ENCODE data around the gene ACTR10.

ACTR10 gene

DNA sequence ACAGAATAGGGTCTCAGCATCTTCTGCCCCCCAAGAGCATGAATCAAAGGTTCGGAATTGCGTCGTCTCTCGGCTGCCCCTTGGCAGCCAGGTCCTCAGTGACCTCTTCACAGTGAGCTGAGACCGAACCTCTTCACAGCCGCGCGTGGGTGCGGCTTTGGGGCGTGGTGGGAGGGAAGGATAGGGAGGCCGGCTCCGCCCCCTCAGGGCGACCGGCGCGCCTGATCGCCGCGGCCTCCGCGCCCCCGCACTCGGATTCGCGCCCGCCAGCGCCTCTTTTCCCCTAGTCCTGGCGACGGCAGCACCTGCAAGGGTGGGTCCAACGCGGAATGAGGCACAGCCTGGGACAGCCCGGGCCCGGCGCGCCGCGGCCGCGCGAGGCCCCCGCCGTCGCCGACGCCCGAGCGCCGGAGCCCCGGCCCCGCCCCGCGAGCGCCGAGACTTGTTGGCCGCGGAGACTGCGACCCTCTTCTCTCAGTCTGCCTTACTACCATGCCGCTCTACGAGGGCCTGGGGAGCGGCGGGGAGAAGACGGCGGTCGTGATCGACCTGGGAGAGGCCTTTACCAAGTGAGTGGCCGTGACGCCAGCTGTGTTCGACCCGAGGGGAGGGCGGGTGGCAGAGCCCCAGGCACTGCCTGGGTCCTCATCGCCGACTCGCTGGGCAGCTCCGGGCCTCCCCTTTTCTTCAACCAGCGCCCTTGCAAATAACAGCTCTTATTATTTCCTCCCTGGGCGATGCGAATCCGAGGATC lies at the start of gene ACTR10:
Gene ACTR10, plus strand, starts transcription at position 424 of the 754 bp plus-strand sequence. Its CDS starts 69 bp downstream, at position 493.
- DNase-seq, result peak; percentile 32 to 90 (median 80)

GRCh38 chr14:58150243-58150805 lies 49.6 kb upstream of the ACTR10 start:
- no peak for DNase-seq

DNA sequence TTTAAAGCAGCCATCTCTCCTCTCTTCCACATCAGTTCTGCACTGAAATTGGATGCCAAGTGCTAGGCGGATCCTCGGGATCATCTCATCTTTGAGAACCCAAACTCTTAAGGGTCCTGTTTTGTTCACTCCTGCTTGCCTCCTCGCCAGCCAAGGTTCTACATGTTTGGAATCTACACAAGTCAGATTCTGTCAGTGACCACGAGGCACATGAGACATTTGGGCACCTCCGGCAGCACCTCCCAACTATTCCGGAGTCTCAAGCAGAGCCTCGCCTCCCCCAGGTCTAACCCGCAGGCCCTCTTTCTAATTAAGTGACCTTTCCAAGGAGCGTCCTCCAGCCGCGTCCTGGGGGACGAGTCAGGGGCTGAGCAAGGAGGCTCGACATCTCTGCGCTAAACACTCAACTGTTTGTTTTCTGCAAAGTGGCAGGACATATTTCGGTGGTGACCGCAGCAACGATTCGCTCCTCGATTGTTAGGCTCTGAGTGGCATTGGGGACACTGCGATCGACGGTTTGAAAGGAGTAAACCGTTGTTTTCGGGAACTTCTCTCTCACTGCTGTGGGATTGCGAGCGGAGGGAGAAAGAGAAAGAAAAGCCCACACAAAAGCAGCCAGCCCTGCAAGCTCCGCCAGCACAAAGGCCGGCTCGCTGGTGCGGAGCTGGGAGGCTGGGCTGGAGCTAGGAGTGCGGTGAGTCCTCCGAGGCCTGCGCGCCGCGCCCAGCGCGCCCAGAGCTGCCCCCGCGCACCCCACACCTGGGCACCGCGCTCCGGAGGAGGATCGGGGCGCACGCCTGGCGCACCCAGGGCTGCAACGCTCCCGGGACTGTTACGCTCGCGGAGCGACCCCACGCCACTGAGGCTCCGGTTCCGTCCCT lies 48.6 kb upstream of the ACTR10 start:
- DNase-seq, result peak in 11 of 14 donors; percentile 33 to 67 (median 41)

GRCh38 chr14:58152014-58152857 lies 47.7 kb upstream of the ACTR10 start, which contains the start of gene ARMH4:
Gene ARMH4, minus strand, starts transcription at chr14:58152213. Its CDS starts 12,855 bp downstream, at chr14:58139358.
- peak in 13 of 14 donors; percentile 19 to 84 (median 66) for DNase-seq

DNA sequence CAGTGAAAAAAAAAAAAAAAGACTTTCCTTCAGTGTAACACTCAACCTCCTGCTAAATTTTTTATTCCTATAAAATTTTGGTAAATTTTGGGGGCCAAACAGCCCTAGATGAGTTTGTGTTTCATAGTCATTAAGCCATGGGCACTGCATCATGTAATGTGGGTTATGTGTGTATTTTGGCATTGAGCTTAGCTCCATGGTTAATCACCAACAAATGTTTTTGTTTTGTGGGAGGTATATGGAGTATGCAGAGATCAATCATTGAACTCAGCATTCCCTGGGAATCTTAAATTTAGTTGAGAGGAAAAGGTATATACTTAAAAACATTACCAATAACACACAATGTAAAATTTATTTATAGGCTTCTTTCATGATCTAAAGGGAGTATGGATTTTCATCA lies 39.4 kb upstream of the ACTR10 start:
- no peak for DNase-seq

- DNase-seq, result peak in 12 of 14 donors; percentile 13 to 77 (median 58)
These were observed 33.7 kb upstream of the ACTR10 start for GRCh38 chr14:58166005-58166983.

DNA sequence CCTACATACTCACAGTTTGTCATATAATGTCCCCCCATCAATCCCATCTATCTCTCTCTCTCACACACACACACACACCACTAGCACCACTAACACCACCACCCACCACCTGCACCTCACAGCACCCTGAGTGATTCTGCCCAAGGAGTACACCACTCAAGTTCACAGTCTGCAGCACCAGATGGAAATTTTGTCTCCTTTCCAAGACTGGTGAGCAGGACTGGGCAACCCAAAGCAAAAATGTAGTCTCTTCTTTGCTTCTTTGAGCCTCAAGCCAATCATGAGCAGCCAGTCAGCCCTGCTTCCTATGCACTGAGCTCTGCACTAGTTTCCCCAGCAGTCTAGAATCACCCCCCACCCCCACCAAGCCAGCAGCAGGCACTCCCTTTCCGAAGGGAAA lies 32.9 kb upstream of the ACTR10 start:
- DNase-seq, result peak in 1 of 14 donors; percentile 79

DNA sequence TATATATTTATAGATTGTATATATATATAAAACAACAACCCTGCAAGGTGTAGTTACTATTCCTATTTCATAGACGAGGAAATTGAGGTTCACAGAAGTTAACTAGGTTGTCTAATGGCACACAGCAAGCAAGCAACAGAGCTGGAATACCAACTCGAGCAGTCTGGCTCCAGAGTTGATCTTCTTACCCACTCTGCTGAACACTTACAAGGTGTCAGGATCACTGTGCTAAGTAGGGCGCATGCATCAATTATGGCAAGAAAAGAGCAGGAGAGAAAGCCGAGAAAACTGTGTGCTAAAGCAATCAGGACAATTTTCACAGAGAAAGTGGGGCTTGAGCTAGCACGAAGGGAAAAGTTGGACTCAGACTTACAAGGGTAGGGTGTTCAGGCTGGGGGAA lies 32.1 kb upstream of the ACTR10 start:
- DNase-seq, result no peak

GRCh38 chr14:58171090-58171489 lies 28.9 kb upstream of the ACTR10 start:
- peak in 11 of 14 donors; percentile 2 to 59 (median 12) for DNase-seq

- DNase-seq, result no peak
These were observed 22.8 kb upstream of the ACTR10 start for GRCh38 chr14:58177125-58177524.

DNA sequence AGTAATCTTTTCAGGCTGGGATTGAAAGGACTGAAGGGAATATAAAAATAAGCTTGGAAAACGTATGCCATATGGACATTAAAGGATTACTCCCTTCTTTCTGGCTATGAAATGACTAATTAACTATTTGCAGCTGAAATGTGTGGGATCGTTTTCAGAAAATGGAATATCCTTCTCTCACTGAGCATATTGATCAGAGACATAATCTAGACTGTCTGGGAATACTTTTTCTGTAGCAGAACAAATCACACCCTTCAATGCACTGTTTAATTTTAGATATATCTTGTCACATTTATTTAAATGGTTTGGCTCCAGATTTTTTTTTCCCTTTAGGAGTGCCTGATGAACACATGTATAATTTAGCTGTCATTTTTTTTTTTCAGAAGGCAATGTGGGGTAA lies 10.8 kb upstream of the ACTR10 start:
- no peak for DNase-seq

GRCh38 chr14:58191763-58192601 lies 8.0 kb upstream of the ACTR10 start:
- no peak for DNase-seq

- DNase-seq, result no peak
These were observed 6.4 kb upstream of the ACTR10 start for GRCh38 chr14:58193542-58193941.

- no peak for DNase-seq
These were observed 3.8 kb upstream of the ACTR10 start for GRCh38 chr14:58196198-58196597.

DNA sequence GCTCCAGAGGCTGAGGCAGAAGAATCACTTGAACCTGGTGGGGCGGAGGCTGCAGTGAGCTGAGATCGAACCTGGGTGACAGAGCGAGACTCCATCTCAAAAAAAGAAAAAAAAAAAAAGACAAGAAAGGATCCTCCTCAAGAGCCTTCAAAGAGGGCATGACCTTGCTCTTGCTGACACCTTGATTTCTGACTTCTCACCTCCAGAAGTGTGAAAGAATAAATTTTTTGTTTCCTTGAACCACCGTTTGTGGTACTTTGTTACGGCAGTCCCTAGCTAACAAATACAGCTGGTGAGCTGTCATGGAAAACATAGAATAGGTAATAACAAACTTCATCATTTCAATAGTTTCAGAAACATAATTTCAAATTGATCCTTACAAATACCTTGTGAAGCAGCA lies 1.9 kb upstream of the ACTR10 start:
- DNase-seq, result no peak

DNA sequence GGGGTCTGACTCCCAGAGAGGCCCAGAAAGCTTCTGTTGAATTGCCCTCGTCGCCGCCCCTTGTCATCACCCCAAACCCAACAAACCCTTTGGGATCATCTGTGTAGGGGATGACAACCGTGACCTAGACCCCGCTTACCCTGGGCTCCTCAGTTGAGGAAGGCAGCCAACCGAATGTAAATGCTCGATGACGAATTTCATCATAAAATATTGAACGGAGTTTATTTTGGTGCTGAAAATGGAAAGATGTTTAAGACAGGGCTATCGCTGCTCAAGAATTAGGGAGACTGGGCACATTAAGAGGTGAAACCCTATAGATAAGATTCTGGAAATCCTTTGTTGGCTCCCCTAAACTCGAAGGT lies 512 bp downstream of the ACTR10 start:
- DNase-seq, result peak in 1 of 14 donors; percentile 79

DNA sequence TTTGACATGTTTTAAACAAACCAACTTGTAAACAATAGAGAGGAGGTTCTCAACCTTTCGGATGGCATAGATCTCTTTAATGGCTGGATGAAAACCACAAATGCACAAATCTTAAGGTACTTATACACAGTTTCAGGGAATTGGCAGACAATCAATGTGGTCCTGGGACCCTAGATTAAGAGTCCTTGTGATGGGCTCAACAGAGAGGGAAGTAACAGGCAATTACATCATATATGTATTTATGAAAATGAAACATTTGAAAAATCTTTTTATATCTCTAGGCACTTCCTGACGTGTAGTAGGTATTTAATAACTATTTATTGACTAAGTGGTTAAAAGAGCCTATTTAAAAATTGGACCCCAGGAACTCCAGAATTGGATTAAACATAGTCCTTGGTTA lies 897 bp downstream of the ACTR10 start:
- no peak for DNase-seq

DNA sequence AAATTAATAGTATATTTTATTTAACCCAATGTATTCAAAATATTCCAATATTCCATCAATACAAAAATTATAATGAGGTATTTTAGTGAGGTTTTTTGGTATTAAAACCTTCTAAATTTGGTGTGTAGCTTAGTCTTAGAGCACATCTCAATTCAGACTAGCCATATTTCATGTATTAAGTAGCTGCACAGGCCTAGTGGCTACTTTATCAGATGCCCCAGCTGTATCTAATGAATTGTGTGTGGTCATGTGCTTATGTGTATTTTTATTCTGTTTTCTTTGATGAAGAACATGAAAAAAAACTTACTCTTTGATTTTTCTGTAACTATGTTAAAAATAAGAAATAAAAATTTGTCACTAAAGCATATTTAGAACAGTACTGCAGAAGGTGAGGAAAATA lies 13.2 kb downstream of the ACTR10 start:
- DNase-seq, result no peak

DNA sequence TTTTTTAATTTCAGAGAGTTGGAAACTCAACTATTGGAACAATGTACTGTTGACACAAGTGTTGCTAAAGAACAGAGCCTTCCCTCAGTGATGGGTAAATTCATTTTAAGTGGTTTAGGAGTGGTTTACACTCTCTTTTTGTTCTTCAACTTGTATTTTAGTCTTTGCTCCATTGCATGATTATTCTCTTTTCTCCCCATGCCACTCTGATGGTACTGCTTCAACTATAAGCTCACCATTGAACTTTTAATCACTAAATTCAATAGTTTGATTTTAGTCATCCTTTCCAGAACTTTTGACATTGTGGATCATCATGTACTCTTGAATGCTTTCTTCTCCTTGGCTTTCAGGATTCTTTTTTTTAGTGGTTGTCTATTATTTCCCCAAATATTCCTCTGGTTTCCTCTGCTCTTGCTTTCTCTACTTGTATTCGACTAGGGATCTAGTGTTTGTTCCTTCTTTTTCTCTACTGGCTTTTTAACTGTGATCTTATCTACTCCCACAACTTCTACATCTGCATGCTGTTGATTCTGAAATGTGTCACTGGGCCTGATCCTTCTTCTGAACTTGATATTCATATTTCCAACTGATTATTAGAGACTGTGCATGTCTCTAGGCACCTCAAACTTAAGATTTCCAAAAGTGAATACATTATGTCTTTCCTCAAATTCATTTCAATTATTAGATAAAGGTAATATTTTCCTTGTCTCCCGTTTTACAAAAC lies 15.4 kb downstream of the ACTR10 start:
- no peak for DNase-seq
